ENCODE measurements around the gene ZBTB39.
"Not testable (repeated sequence)": the region's sequence is repeated elsewhere in the genome, so short reads cannot be mapped to it uniquely, and the experiment has no call there.

The ZBTB39 gene

GRCh38 chr12:56978397-56979138 lies 27.8 kb downstream of the ZBTB39 start:
- peak; percentile 48 for DNase-seq

- not testable (repeated sequence) for DNase-seq
Measured at GRCh38 chr12:56977361-56977760, 29.0 kb downstream of the ZBTB39 start.

- not testable (repeated sequence) for DNase-seq
Measured at GRCh38 chr12:56974224-56974623, 32.1 kb downstream of the ZBTB39 start.

- DNase-seq, result peak; percentile 35
Measured at GRCh38 chr12:56968910-56969309, 37.4 kb downstream of the ZBTB39 start.

- not testable (repeated sequence) for DNase-seq
Measured at GRCh38 chr12:56965997-56966642, 40.2 kb downstream of the ZBTB39 start.

- DNase-seq, result not testable (repeated sequence)
Measured at GRCh38 chr12:56965124-56965523, 41.2 kb downstream of the ZBTB39 start.

GRCh38 chr12:56963557-56963956 lies 42.8 kb downstream of the ZBTB39 start:
- DNase-seq, result not testable (repeated sequence)

- not testable (repeated sequence) for DNase-seq
Measured at GRCh38 chr12:56962247-56962646, 44.1 kb downstream of the ZBTB39 start.

- no peak for DNase-seq
Measured at GRCh38 chr12:56958422-56958821, 47.9 kb downstream of the ZBTB39 start.

- peak; percentile 59 for DNase-seq
Measured at GRCh38 chr12:56957229-56958052, 48.9 kb downstream of the ZBTB39 start, which contains the start of gene RDH16. TSS of gene RDH16 (minus strand) at chr12:56957608. CDS start at chr12:56957462, 146 bp downstream.

GRCh38 chr12:56955631-56956256 lies 50.6 kb downstream of the ZBTB39 start:
- DNase-seq, result no peak

- peak; percentile 50 for DNase-seq
Measured at GRCh38 chr12:56954958-56955355, 51.4 kb downstream of the ZBTB39 start.

- peak; percentile 50 for DNase-seq
Measured at GRCh38 chr12:56954057-56954957, 52.0 kb downstream of the ZBTB39 start.

GRCh38 chr12:56953314-56953713 lies 53.0 kb downstream of the ZBTB39 start:
- DNase-seq, result peak; percentile 50

- peak; percentile 44 for DNase-seq
Measured at GRCh38 chr12:56951582-56952339, 54.6 kb downstream of the ZBTB39 start.

GRCh38 chr12:56948881-56949280 lies 57.5 kb downstream of the ZBTB39 start:
- no peak for DNase-seq

Measured in islet precursor cell (in vitro differentiated cells).